ENCODE measurements around the gene ODAD4.

GRCh38 chr17:41974658-41975057 lies 44.2 kb downstream of the ODAD4 start:
- TF ChIP-seq CREB5 (CRISPR knock-in tag; IDR thresholded peaks at IDR 0.05; ENCODE audit: low read depth) (no peak), RARB (CRISPR knock-in tag; IDR thresholded peaks at IDR 0.05) (no peak), BACH2 (CRISPR knock-in tag; IDR thresholded peaks at IDR 0.05; ENCODE audit: borderline replicate concordance) (no peak)
